ENCODE measurements around the gene SCNM1. TPM values are rescaled to one million over a fixed set of nuclear protein-coding genes. Genes with fewer than 3 reads are reported as not detected.
"Not testable (repeated sequence)": the region's sequence is repeated elsewhere in the genome, so short reads cannot be mapped to it uniquely, and the experiment has no call there.

The SCNM1 gene
- total RNA-seq, 1 donor from 2014 or later = 22.1 TPM

DNA sequence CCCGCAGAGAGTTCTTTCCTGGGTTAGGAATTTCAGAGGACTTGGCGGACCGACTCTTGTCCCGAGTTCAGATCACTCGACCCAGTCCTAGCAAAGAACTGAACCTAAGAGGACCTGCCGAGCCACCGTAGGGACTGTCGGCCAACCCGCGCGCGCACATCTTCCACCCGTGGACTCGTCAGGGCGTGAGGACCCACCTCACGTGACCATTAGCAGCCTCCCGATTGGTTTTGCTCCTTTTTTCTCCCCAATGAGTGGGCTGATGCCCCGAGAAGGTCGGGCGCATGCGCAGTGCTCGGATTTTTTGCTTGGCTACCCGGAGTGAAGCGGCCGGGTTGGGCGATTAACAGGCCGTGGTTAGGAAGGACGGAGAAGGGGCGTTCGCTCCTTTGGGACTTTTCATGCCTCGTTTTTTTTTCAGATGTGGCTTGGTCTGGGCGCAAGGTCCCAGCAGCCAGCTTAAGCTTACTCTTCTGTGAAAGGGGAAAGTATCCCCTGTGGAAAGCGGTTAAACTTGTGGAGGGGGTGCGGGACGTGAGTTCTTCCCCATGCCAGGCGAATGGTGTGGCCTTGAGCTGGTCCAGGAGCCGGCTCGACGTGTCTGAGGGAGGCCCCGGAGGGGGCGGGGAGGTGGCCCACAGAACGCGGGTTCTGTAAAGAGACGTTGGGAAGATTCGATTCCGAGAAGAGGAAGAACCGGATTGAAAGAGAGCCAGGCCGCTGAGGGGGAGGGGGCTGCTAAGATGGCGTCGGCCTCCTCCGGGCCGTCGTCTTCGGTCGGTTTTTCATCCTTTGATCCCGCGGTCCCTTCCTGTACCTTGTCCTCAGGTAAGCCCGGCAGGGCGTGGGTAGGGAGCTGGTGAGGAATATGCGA, 32.5 kb downstream of the SCNM1 start, which contains the start of gene PIP5K1A:
TSS of gene PIP5K1A (plus strand) at position 299 of the 874 bp plus-strand sequence. CDS start at position 744, 445 bp downstream.
- Histone ChIP-seq H3K4me1 (peaks cover 52% of the 10 kb centered on the region), H3K27ac (peak within 1 kb of the TSS; percentile 88), H3K4me3 (peak within 1 kb of the TSS; percentile 77 to 93), H3K9me3 (no peaks in the 10 kb centered on the region), H3K27me3 (no peaks in the 10 kb centered on the region), H3K36me3 (peaks cover 0 to 13% of the 10 kb centered on the region in 2 donors)
- DNase-seq (ENCODE audit: extremely low spot score in 2 of 2) = peak; percentile 97 to 99
- TF ChIP-seq, protein P1, sequence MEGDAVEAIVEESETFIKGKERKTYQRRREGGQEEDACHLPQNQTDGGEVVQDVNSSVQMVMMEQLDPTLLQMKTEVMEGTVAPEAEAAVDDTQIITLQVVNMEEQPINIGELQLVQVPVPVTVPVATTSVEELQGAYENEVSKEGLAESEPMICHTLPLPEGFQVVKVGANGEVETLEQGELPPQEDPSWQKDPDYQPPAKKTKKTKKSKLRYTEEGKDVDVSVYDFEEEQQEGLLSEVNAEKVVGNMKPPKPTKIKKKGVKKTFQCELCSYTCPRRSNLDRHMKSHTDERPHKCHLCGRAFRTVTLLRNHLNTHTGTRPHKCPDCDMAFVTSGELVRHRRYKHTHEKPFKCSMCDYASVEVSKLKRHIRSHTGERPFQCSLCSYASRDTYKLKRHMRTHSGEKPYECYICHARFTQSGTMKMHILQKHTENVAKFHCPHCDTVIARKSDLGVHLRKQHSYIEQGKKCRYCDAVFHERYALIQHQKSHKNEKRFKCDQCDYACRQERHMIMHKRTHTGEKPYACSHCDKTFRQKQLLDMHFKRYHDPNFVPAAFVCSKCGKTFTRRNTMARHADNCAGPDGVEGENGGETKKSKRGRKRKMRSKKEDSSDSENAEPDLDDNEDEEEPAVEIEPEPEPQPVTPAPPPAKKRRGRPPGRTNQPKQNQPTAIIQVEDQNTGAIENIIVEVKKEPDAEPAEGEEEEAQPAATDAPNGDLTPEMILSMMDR (IDR thresholded peaks at IDR 0.05) = no peak
- TF ChIP-seq POLR2A (IDR thresholded peaks at IDR 0.05) = peak in 1 of 2 donors; percentile 78
- peak; percentile 97 for TF ChIP-seq POLR2AphosphoS5 (IDR thresholded peaks at IDR 0.05; ENCODE audit: insufficient read depth in 1 of 2, low read depth in 1 of 2)
- intact Hi-C loops (cut with DNase I) = loop anchor here (2.0 kb wide), 1 partner anchor 54 kb away; no protein-coding TSS in a partner anchor

DNA sequence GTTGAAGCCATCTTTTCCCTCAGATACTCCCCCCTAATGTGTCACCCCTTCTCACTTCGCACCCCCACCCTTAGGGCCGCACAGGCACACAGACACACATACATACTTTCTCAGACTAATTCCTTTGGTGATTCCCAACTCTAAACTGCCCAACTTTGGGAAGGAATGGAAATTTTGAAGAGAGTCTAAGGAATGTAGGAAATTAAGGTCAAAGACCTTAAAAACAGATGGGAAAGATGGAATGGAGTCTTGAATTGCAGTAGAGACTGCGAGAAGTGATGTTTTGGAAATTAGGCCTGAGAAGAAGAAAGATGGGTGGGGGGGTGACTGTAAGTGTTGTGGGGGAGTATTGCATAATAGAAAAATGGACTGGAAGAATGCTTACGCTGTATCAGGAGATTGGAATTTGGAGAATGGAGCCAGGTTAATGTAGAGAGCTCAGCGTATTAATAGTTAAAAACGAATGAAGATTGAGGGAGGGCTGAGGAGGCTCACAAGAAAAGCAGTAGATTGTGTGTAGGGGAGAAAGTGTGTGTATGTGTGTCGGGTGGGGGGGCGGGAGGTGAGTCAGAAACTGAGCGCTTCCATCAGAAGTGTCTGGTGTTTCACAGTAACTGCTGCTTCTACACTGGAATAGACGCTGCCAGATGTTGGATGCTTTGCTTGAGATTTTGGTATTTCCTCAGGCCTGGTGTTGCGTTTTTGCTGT, 34.1 kb downstream of the SCNM1 start:
- H3K36me3 ChIP-seq = peaks cover 0 to 18% of the 10 kb centered on the region in 2 donors
- DNase-seq (ENCODE audit: extremely low spot score in 2 of 2) = no peak
- H3K27me3 ChIP-seq = no peaks in the 10 kb centered on the region
- peak overlapping the region; percentile 88 for H3K27ac ChIP-seq
- intact Hi-C loops (cut with DNase I) = loop anchor here (2.0 kb wide), 1 partner anchor 53 kb away; no protein-coding TSS in a partner anchor
- TF ChIP-seq POLR2AphosphoS5 (IDR thresholded peaks at IDR 0.05; ENCODE audit: insufficient read depth in 1 of 2, low read depth in 1 of 2) = no peak
- TF ChIP-seq, protein P1 (IDR thresholded peaks at IDR 0.05) = no peak
- TF ChIP-seq POLR2A (IDR thresholded peaks at IDR 0.05) = no peak
- peaks cover 66% of the 10 kb centered on the region for H3K4me1 ChIP-seq
- no peaks in the 10 kb centered on the region for H3K9me3 ChIP-seq
- peak overlapping the region; percentile 77 to 93 for H3K4me3 ChIP-seq

DNA sequence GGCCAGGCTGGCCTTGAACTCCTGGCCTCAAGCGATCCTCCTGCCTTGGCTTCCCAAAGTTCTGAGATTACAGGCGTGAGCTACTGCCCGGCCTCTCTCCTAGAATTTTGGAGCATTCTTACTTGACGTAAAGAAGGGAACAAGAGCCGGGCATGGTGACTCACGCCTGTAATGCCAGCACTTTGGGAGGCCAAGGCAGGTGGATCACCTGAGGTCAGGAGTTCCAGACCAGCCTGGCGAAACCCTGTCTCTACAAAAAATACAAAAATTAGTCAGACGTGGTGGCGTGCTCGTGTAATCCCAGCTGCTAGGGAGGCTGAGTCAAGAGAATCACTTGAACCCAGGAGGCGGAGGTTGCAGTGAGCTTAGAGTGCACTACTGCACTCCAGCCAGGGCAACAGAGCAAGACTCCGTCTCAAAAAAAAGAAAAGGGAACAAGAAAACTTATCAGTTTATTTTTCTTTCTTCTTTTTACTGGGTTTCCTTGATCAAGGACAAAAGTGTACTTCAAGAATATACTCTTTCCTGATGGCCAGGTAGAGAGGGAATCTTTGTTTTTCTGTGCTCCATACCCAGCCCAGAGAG, 39.5 kb downstream of the SCNM1 start:
- intact Hi-C loops (cut with DNase I); H3K27ac ChIP-seq; DNase-seq (ENCODE audit: extremely low spot score in 2 of 2); H3K27me3 ChIP-seq; H3K4me3 ChIP-seq; H3K9me3 ChIP-seq: not testable (repeated sequence)
- Histone ChIP-seq H3K36me3 (peaks cover 0 to 45% of the 10 kb centered on the region in 2 donors), H3K4me1 (peaks cover 53% of the 10 kb centered on the region)

DNA sequence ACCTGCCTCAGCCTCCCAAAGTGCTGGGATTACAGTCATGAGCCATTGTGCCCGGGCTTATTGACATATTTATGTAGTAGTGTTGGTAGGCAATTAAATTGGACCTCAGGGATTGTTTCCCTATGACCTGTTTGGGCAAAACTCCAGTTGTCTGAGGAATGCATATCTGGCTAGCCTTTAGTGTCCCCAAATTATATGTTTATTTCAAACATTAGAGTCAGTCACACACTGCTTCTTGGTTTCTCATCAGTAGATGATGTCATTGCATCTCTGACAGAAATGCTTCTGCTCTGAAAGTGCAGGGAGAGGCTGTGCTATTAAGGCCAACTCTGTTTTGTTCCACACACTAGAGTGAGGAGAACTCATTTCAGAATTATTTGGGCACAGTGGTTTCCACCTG, 44.9 kb downstream of the SCNM1 start:
- peaks cover 0 to 27% of the 10 kb centered on the region in 2 donors for H3K36me3 ChIP-seq
- no peak for TF ChIP-seq POLR2AphosphoS5 (IDR thresholded peaks at IDR 0.05; ENCODE audit: insufficient read depth in 1 of 2, low read depth in 1 of 2)
- TF ChIP-seq, protein P1 (IDR thresholded peaks at IDR 0.05) = no peak
- no peak for TF ChIP-seq POLR2A (IDR thresholded peaks at IDR 0.05)
- no peak for DNase-seq (ENCODE audit: extremely low spot score in 2 of 2)
- H3K4me3 ChIP-seq = no peak overlapping the region
- peaks cover 22% of the 10 kb centered on the region for H3K4me1 ChIP-seq
- no peak overlapping the region for H3K27ac ChIP-seq
- intact Hi-C loops (cut with DNase I) = no loop called here
- no peaks in the 10 kb centered on the region for H3K27me3 ChIP-seq
- H3K9me3 ChIP-seq = no peaks in the 10 kb centered on the region

DNA sequence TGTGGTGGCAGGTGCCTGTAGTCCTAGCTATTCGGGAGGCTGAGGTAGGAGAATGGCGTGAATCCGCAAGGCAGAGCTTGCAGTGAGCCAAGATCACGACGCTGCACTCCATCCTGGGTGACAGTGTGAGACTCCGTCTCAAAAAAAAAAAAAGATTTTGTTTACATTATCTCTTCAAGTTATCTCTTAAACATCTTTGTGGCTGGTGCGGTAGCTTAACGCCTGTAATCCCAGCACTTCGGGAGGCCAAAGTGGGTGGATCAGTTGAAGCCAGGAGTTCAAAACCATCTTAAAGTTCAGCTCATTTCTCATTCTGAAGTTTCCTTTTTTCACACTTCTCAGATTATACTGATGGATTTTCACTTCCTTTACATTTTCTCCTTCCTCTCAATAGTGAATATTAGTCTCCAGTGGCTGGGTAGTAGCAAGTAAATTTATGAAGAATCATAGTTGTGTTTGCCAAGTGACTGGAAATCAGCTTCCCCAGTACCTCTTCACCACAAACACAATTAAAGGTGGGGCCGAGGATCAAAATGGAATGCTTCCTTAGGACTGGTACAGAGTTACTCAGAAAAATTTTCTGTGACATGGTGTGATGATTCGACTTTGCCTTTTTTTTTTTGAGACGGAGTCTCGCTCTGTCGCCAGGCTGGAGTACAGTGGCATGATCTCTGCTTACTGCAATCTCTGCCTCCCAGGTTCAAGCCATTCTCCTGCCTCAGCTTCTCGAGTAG, 46.2 kb downstream of the SCNM1 start:
- intact Hi-C loops (cut with DNase I) = no loop called here
- no peaks in the 10 kb centered on the region for H3K9me3 ChIP-seq
- H3K27ac ChIP-seq = no peak overlapping the region
- H3K4me1 ChIP-seq = peaks cover 20% of the 10 kb centered on the region
- DNase-seq (ENCODE audit: extremely low spot score in 2 of 2) = no peak
- H3K27me3 ChIP-seq = no peaks in the 10 kb centered on the region
- no peak overlapping the region for H3K4me3 ChIP-seq
- H3K36me3 ChIP-seq = peaks cover 0 to 15% of the 10 kb centered on the region in 2 donors
- TF ChIP-seq POLR2AphosphoS5 (IDR thresholded peaks at IDR 0.05; ENCODE audit: insufficient read depth in 1 of 2, low read depth in 1 of 2) = no peak
- TF ChIP-seq POLR2A (IDR thresholded peaks at IDR 0.05) = no peak
- TF ChIP-seq, protein P1 (IDR thresholded peaks at IDR 0.05) = no peak
